Hematopoietic multipotent progenitor cell treated with erythropoietin and hydrocortisone succinate and interleukin-3 and kit ligand, for 17 days (in vitro differentiated cells): ENCODE results near the gene OR1L4.

Source experiments
- DNase-seq: peaks from one replicate; pipeline ENCODE4 v3.0.0-alpha.2; 2015; ENCODE audit warnings: low spot score

The OR1L4 gene, protein sequence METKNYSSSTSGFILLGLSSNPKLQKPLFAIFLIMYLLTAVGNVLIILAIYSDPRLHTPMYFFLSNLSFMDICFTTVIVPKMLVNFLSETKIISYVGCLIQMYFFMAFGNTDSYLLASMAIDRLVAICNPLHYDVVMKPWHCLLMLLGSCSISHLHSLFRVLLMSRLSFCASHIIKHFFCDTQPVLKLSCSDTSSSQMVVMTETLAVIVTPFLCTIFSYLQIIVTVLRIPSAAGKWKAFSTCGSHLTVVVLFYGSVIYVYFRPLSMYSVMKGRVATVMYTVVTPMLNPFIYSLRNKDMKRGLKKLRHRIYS

GRCh38 chr9:122723690-122724089, at the start of gene OR1L4:
OR1L4 (plus strand) TSS chr9:122723990; CDS start chr9:122723990, 0 bp downstream.
- no peak for DNase-seq

DNA sequence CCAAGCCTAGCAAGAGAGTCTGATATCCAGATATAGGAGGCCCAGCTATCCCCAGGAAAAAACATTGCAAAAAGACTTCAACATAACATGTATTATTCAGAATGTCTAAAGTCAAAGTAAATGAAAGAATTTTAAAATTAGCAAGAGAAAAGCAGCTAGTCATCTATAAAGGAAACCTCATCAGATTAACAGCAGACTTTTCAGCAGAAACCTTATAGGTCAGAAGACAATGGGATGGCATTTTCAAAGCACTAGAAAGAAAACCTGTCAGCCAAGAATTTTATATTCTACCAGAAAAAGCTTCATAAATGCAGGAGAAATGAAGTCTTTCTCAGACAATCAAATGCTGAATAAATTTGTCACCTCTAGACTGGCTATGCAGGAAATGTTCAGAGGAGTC, 38.9 kb upstream of the OR1L4 start:
- no peak for DNase-seq

- no peak for DNase-seq
Measured at GRCh38 chr9:122695696-122696095, 28.1 kb upstream of the OR1L4 start.

- DNase-seq: no peak
Measured at GRCh38 chr9:122718038-122718437, 5.8 kb upstream of the OR1L4 start.

DNA sequence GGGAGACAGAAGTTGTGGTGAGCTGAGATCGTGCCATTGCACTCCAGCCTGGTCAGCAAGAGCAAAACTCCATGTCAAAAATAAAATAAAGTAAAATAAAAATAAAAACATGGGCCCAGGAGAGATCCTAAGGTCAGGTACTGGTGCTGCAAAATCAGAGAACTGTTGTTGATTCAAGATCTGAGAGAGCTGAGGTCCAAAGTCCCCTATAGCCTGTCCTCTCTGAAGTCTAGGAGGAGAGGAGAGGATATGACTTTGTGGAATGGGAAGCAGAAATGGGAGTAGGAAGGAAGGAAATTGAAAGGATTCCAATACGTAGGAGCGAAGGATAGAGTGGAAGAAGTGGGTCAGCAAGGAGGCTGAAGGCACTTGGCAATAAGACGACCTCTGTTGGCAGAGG, 4.6 kb upstream of the OR1L4 start:
- DNase-seq: no peak

DNA sequence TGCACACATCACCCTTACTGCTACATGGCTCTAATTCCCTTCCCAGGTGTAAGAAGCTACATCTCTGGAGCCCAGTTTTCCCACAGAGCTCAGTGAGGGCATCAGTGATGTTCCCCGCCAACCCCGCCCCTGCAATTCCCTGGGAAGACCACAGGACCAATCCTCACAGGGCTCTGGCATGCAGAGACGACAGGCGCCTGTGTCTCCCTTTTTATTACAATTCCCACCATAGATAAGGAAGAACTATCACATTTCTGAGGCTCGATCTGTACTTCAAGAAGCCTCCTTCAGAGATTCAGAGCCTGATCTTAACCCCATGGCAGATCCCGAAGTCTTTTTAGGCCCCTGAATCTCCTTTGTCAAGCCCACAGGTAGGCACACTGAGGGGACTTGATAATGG, 18.2 kb downstream of the OR1L4 start, which contains the start of gene OR1L6:
OR1L6 (plus strand) TSS at position 301 of the 400 bp plus-strand sequence. CDS start 7,545 bp downstream, outside the sequence.
- DNase-seq: no peak

GRCh38 chr9:122754825-122755224, 31.0 kb downstream of the OR1L4 start:
- no peak for DNase-seq

GRCh38 chr9:122767817-122768216, 44.0 kb downstream of the OR1L4 start:
- DNase-seq: no peak
